SU-DHL-6 (cell line): ENCODE data around the gene DPEP2.

Experiments
- H2AFZ ChIP-seq: fragments of 200-600 bp; sonication (generic); 2 replicates; pipeline ENCODE4 v1.6.1; 2014; ENCODE audit warnings: low read depth, mild to moderate bottlenecking, moderate library complexity, mixed read lengths, antibody characterized with exemption, low read length; ENCODE audit not compliant: severe bottlenecking
- H3F3A ChIP-seq: fragments of 200-600 bp; shearing (Covaris generic); 2 replicates; pipeline ENCODE4 v1.6.0; 2016; ENCODE audit warnings: antibody characterized with exemption, mild to moderate bottlenecking; ENCODE audit not compliant: insufficient read depth
- H3K27ac ChIP-seq: fragments of 200-600 bp; sonication (generic); 2 replicates; pipeline ENCODE4 v1.5.1; 2016; ENCODE audit warnings: low read depth, mild to moderate bottlenecking, low read length, moderate library complexity, mixed read lengths
- H3K27me3 ChIP-seq: fragments of 200-600 bp; sonication (generic), shearing (Covaris generic); 2 replicates; pipeline ENCODE4 v1.6.0; 2014; ENCODE audit warnings: mild to moderate bottlenecking, low read length
- H3K36me3 ChIP-seq: fragments of 200-600 bp; sonication (generic); 2 replicates; pipeline ENCODE4 v1.6.1; 2014; ENCODE audit warnings: mild to moderate bottlenecking, low read length, mixed read lengths
- H3K4me2 ChIP-seq: fragments of 300-600, 200-600 bp; shearing (Covaris generic), sonication (generic); 2 replicates; pipeline ENCODE4 v1.6.0; 2014; ENCODE audit warnings: low read length, low read depth, mild to moderate bottlenecking; ENCODE audit not compliant: poor library complexity, severe bottlenecking
- H3K4me3 ChIP-seq: fragments of 200-600 bp; sonication (generic); 2 replicates; pipeline ENCODE4 v1.5.1; 2014; ENCODE audit warnings: antibody characterized with exemption, low read length, mild to moderate bottlenecking, mixed read lengths; ENCODE audit not compliant: insufficient read depth, poor library complexity, severe bottlenecking
- H3K79me2 ChIP-seq: fragments of 200-600 bp; sonication (generic); 2 replicates; pipeline ENCODE4 v1.6.1; 2014; ENCODE audit warnings: mild to moderate bottlenecking, low read length, moderate library complexity; ENCODE audit not compliant: insufficient read depth
- H3K9ac ChIP-seq: fragments of 200-600 bp; sonication (generic); 2 replicates; pipeline ENCODE4 v1.7.0; 2014; ENCODE audit warnings: mild to moderate bottlenecking, low read length
- H3K9me2 ChIP-seq: fragments of 200-600 bp; sonication (generic); replicated peaks from 2 replicates; pipeline ENCODE4 v1.6.1; 2014; ENCODE audit warnings: low read length; ENCODE audit not compliant: insufficient read depth
- H3K9me3 ChIP-seq: fragments of 200-600 bp; sonication (generic); 2 replicates; pipeline ENCODE4 v1.6.1; 2014; ENCODE audit warnings: low read length, mixed read lengths; ENCODE audit not compliant: insufficient read depth
- H4K20me1 ChIP-seq: fragments of 200-600 bp; sonication (generic); 2 replicates; pipeline ENCODE4 v1.6.1; 2014; ENCODE audit warnings: low read depth, mild to moderate bottlenecking, antibody characterized with exemption, low read length, moderate library complexity, mixed read lengths
- CTCF ChIP-seq: fragments of 200-600 bp; sonication (generic); IDR thresholded peaks from one replicate; pipeline ENCODE4 v1.5.1; 2017; ENCODE audit warnings: antibody characterized with exemption, mild to moderate bottlenecking, low read length, moderate library complexity; ENCODE audit not compliant: insufficient read depth, poor library complexity, severe bottlenecking
- EZH2phosphoT487 ChIP-seq: fragments of 200-600 bp; sonication (generic), shearing (Covaris generic); conservative IDR thresholded peaks from 2 replicates; pipeline ENCODE4 v1.6.1; 2018; ENCODE audit warnings: mild to moderate bottlenecking, antibody characterized with exemption, low read length, moderate library complexity, mixed read lengths

DPEP2 gene

GRCh38 chr16:67942200-67942509 is 57.1 kb downstream of the DPEP2 start:
- Histone ChIP-seq H3K79me2 (peaks cover 12% of the 10 kb centered on the region), H3K4me3 (no peak overlapping the region), H3F3A (peaks cover 7% of the 10 kb centered on the region), H3K9me2 (no peaks in the 10 kb centered on the region), H2AFZ (no peak overlapping the region), H3K9ac (no peak overlapping the region), H3K4me2 (no peak overlapping the region), H4K20me1 (no peaks in the 10 kb centered on the region), H3K9me3 (no peaks in the 10 kb centered on the region), H3K27ac (no peak overlapping the region), H3K27me3 (no peaks in the 10 kb centered on the region), H3K36me3 (no peaks in the 10 kb centered on the region)
- TF ChIP-seq CTCF (peak; percentile 82), EZH2phosphoT487 (no peak)

GRCh38 chr16:67941469-67942199 is 57.6 kb downstream of the DPEP2 start:
- Histone ChIP-seq H4K20me1 (no peaks in the 10 kb centered on the region), H3K9me2 (no peaks in the 10 kb centered on the region), H3F3A (peaks cover 11% of the 10 kb centered on the region), H3K4me3 (no peak overlapping the region), H3K27ac (no peak overlapping the region), H3K4me2 (no peak overlapping the region), H3K36me3 (no peaks in the 10 kb centered on the region), H3K79me2 (peaks cover 16% of the 10 kb centered on the region), H3K9me3 (no peaks in the 10 kb centered on the region), H3K9ac (no peak overlapping the region), H2AFZ (no peak overlapping the region), H3K27me3 (no peaks in the 10 kb centered on the region)
- TF ChIP-seq CTCF (no peak), EZH2phosphoT487 (no peak)

- Histone ChIP-seq H3K36me3 (no peaks in the 10 kb centered on the region), H3K27me3 (no peaks in the 10 kb centered on the region), H2AFZ (no peak overlapping the region), H3K9me2 (no peaks in the 10 kb centered on the region), H4K20me1 (no peaks in the 10 kb centered on the region), H3K27ac (no peak overlapping the region), H3K9me3 (no peaks in the 10 kb centered on the region), H3F3A (peaks cover 11% of the 10 kb centered on the region), H3K9ac (no peak overlapping the region), H3K4me2 (no peak overlapping the region), H3K79me2 (peaks cover 16% of the 10 kb centered on the region), H3K4me3 (no peak overlapping the region)
- TF ChIP-seq EZH2phosphoT487 (no peak), CTCF (no peak)
Measured at GRCh38 chr16:67940446-67941089, 58.7 kb downstream of the DPEP2 start.
